ENCODE data around the gene MRTFA.

DNA sequence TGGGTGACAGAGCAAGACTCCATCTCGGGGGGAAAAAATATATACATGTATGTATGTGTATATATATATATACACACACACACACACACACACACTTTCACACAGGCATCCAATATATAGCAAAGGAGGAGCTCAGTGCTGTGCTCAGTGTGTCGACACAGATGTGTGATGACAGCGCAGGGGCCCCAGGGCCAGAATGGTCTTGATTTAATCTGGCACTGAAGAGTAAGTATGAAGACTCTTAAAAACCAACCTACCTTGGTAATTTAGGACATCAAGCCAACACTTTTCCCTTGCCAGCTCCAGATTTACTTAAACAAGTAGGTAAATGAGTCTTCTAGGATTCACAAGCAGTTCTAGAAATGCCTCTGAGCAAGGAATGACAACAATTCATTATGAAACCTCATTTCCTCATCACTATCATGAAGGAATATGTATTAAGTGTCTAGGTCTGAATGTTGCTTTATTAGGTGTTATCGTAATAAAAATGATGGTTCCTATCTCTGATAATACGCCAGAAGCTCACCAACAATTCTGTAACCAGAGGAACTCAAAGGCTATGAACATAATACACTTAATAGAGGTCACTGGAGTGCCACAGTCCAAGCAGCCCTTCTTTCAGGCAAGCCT, 194.6 kb downstream of the MRTFA start:
- TF ChIP-seq, protein P1, sequence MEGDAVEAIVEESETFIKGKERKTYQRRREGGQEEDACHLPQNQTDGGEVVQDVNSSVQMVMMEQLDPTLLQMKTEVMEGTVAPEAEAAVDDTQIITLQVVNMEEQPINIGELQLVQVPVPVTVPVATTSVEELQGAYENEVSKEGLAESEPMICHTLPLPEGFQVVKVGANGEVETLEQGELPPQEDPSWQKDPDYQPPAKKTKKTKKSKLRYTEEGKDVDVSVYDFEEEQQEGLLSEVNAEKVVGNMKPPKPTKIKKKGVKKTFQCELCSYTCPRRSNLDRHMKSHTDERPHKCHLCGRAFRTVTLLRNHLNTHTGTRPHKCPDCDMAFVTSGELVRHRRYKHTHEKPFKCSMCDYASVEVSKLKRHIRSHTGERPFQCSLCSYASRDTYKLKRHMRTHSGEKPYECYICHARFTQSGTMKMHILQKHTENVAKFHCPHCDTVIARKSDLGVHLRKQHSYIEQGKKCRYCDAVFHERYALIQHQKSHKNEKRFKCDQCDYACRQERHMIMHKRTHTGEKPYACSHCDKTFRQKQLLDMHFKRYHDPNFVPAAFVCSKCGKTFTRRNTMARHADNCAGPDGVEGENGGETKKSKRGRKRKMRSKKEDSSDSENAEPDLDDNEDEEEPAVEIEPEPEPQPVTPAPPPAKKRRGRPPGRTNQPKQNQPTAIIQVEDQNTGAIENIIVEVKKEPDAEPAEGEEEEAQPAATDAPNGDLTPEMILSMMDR (IDR thresholded peaks at IDR 0.05), result no peak
- no peak for TF ChIP-seq POLR2A (IDR thresholded peaks at IDR 0.05)
